Nephron (organoid): ENCODE measurements around the gene TRIOBP.
"Not testable (repeated sequence)": the region's sequence is repeated elsewhere in the genome, so short reads cannot be mapped to it uniquely, and the experiment has no call there.

Experiments used
- H3K27ac Mint-ChIP-seq, 3 experiments: 2 replicates each; pipeline ENCODE4 v1.8.0; 2020; ENCODE audit warnings: mixed read lengths in 3 of 3, mild to moderate bottlenecking in 2 of 3, moderate library complexity in 1 of 3
- H3K27me3 Mint-ChIP-seq: 2 replicates; pipeline ENCODE4 v1.8.0; 2021; ENCODE audit warnings: low read depth, mild to moderate bottlenecking, moderate library complexity, mixed read lengths
- H3K36me3 Mint-ChIP-seq: 2 replicates; pipeline ENCODE4 v1.8.0; 2020; ENCODE audit warnings: low read depth, mixed read lengths
- H3K4me1 Mint-ChIP-seq: 2 replicates; pipeline ENCODE4 v1.8.0; 2020; ENCODE audit warnings: mixed read lengths
- H3K4me3 Mint-ChIP-seq, 3 experiments: 2 replicates each; pipeline ENCODE4 v1.8.0; 2020; ENCODE audit warnings: mild to moderate bottlenecking in 3 of 3, mixed read lengths in 3 of 3, moderate library complexity in 2 of 3
- H3K9me3 Mint-ChIP-seq: 2 replicates; pipeline ENCODE4 v1.8.0; 2020; ENCODE audit warnings: mixed read lengths
- TF ChIP-seq, protein P1 (sequence below), 3 experiments: fragments of 200-600 bp; sonication (generic); IDR thresholded peaks; one replicate each; pipeline ENCODE4 v1.5.0; 2021; ENCODE audit warnings: antibody characterized with exemption in 3 of 3; ENCODE audit not compliant: unreplicated experiment in 3 of 3

TRIOBP gene

GRCh38 chr22:37715760-37716159 is 18.9 kb downstream of the TRIOBP start:
- no peaks in the 10 kb centered on the region for H3K4me1 Mint-ChIP-seq
- no peak overlapping the region for H3K27ac Mint-ChIP-seq
- no peaks in the 10 kb centered on the region for H3K9me3 Mint-ChIP-seq
- peaks cover 8% of the 10 kb centered on the region for H3K36me3 Mint-ChIP-seq
- peaks cover 3% of the 10 kb centered on the region for H3K27me3 Mint-ChIP-seq
- TF ChIP-seq, protein P1, sequence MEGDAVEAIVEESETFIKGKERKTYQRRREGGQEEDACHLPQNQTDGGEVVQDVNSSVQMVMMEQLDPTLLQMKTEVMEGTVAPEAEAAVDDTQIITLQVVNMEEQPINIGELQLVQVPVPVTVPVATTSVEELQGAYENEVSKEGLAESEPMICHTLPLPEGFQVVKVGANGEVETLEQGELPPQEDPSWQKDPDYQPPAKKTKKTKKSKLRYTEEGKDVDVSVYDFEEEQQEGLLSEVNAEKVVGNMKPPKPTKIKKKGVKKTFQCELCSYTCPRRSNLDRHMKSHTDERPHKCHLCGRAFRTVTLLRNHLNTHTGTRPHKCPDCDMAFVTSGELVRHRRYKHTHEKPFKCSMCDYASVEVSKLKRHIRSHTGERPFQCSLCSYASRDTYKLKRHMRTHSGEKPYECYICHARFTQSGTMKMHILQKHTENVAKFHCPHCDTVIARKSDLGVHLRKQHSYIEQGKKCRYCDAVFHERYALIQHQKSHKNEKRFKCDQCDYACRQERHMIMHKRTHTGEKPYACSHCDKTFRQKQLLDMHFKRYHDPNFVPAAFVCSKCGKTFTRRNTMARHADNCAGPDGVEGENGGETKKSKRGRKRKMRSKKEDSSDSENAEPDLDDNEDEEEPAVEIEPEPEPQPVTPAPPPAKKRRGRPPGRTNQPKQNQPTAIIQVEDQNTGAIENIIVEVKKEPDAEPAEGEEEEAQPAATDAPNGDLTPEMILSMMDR (IDR thresholded peaks at IDR 0.05; ENCODE audit: unreplicated experiment in 3 of 3), result no peak
- no peak overlapping the region for H3K4me3 Mint-ChIP-seq

GRCh38 chr22:37716708-37717107 is 19.9 kb downstream of the TRIOBP start:
- TF ChIP-seq, protein P1 (IDR thresholded peaks at IDR 0.05; ENCODE audit: unreplicated experiment in 3 of 3), result no peak
- H3K36me3 Mint-ChIP-seq, result peaks cover 8% of the 10 kb centered on the region
- H3K27ac Mint-ChIP-seq, result peak overlapping the region in 2 of 3 experiments; percentile 40 to 67
- peaks cover 3% of the 10 kb centered on the region for H3K27me3 Mint-ChIP-seq
- H3K9me3 Mint-ChIP-seq, result no peaks in the 10 kb centered on the region
- H3K4me3 Mint-ChIP-seq, result no peak overlapping the region
- no peaks in the 10 kb centered on the region for H3K4me1 Mint-ChIP-seq

DNA sequence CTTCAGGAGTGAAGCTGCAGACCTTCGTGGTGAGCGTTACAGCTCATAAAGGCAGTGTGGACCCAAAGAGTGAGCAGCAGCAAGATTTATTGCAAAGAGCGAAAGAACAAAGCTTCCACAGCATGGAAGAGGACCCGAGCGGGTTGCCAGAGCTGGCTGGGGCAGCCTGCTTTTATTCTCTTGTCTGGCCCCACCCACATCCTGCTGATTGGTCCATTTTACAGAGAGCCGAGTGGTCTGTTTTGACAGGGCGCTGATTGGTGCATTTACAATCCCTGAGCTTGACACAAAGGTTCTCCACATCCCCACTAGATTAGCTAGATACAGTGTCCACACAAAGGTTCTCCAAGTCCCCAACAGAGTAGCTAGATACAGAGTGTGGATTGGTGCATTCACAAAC is 20.4 kb downstream of the TRIOBP start:
- not testable (repeated sequence) for H3K9me3 Mint-ChIP-seq, H3K4me3 Mint-ChIP-seq, H3K27me3 Mint-ChIP-seq, H3K4me1 Mint-ChIP-seq, H3K36me3 Mint-ChIP-seq
- H3K27ac Mint-ChIP-seq, result peak overlapping the region in 2 of 3 experiments; percentile 40 to 67

DNA sequence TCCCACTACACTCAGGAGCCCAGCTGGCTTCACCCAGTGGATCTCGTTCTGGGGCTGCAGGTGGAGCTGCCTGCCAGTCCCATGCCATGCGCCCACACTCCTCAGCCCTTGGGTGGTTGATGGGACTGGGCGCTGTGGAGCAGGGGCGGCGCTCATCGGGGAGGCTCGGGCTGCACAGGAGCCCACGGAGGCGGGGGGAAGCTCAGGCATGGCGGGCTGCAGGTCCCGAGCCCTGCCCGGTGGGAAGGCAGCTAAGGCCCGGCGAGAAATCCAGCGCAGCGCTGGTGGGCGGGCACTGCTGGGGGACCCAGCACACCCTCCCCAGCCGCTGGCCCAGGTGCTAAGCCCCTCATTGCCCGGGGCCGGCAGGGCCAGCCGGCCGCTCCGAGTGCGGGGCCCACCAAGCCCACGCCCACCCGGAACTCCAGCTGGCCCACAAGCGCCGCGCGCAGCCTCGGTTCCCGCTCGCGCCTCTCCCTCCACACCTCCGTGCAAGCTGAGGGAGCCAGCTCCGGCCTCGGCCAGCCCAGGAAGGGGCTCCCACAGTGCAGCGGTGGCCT is 21.0 kb downstream of the TRIOBP start:
- not testable (repeated sequence) for H3K36me3 Mint-ChIP-seq, H3K27me3 Mint-ChIP-seq, H3K4me1 Mint-ChIP-seq, H3K27ac Mint-ChIP-seq, H3K9me3 Mint-ChIP-seq, H3K4me3 Mint-ChIP-seq

GRCh38 chr22:37725551-37726240 is 28.8 kb downstream of the TRIOBP start:
- no peak overlapping the region for H3K4me3 Mint-ChIP-seq
- TF ChIP-seq, protein P1 (IDR thresholded peaks at IDR 0.05; ENCODE audit: unreplicated experiment in 3 of 3), result no peak
- peaks cover 5% of the 10 kb centered on the region for H3K9me3 Mint-ChIP-seq
- no peaks in the 10 kb centered on the region for H3K27me3 Mint-ChIP-seq
- H3K4me1 Mint-ChIP-seq, result peaks cover 16% of the 10 kb centered on the region
- H3K36me3 Mint-ChIP-seq, result peaks cover 20% of the 10 kb centered on the region
- H3K27ac Mint-ChIP-seq, result no peak overlapping the region

DNA sequence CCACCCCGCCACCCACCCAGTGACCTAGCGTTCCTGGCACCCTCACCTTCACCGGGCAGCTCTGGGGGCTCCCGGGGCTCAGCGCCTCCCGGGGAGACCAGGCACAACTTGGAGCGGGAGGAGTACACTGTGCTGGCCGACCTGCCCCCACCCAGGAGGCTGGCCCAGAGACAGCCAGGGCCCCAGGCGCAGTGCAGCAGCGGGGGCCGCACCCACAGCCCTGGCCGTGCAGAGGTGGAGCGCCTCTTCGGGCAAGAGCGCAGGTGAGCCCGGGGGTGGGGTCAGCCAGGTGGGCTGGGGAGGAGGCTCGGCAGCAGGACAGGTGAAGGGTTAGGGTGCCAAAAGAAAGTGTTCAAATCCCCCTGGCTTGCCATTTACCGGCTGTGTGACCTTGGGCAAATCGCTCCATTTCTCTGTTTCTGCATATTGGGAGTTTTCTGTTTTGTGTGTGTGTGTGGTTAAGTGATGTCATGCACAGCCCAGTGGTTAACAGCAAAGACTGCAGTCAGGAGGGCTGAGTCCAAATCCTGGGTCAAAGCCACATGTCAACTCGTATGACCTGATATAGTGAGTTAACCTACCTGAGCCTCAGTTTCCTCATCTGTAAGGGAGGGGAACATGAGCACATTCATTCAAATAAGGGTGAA is 29.5 kb downstream of the TRIOBP start:
- Mint-ChIP-seq H3K27ac (peak overlapping the region in 2 of 3 experiments; percentile 72 to 78), H3K4me1 (peaks cover 16% of the 10 kb centered on the region), H3K36me3 (peaks cover 20% of the 10 kb centered on the region), H3K9me3 (peaks cover 5% of the 10 kb centered on the region), H3K27me3 (no peaks in the 10 kb centered on the region), H3K4me3 (no peak overlapping the region)
- TF ChIP-seq, protein P1 (IDR thresholded peaks at IDR 0.05; ENCODE audit: unreplicated experiment in 3 of 3), result no peak
